HepG2 (cell line): ENCODE results near the gene CYB5R3.

Source experiments
- CHD2 ChIP-seq: IDR thresholded peaks from 2 replicates; pipeline ENCODE4 v1.6.1; 2011; ENCODE audit warnings: low read depth, low read length, improper control_type of control experiment
- FOXO4 ChIP-seq: sonication (generic); formaldehyde crosslinking; conservative IDR thresholded peaks from 2 replicates; pipeline ENCODE4 v1.8.1; 2023; ENCODE audit warnings: missing genetic modification reagents
- KIAA2018 ChIP-seq: sonication (generic); formaldehyde crosslinking; IDR thresholded peaks from 2 replicates; pipeline ENCODE4 v1.5.0; 2020; ENCODE audit warnings: mild to moderate bottlenecking, missing genetic modification reagents, borderline replicate concordance
- POLR2A ChIP-seq, 2 experiments: IDR thresholded peaks; 2 replicates each; pipeline ENCODE4 v1.6.1; 2011; ENCODE audit warnings: low read depth in 2 of 2, low read length in 2 of 2, mild to moderate bottlenecking in 1 of 2, moderate library complexity in 1 of 2; ENCODE audit not compliant: insufficient read depth in 1 of 2
- ZBTB40 ChIP-seq, 2 experiments: fragments of 450-650 bp in 1 of 2; sonication (generic) in 1 of 2; formaldehyde crosslinking in 1 of 2; IDR thresholded peaks; 2 replicates each; pipeline versions ENCODE4 v1.6.1 to v1.8.0; 2016 to 2022; ENCODE audit warnings: antibody characterized with exemption in 1 of 2, mild to moderate bottlenecking in 1 of 2, missing genetic modification reagents in 1 of 2
- ZNF317 ChIP-seq: sonication (generic); formaldehyde crosslinking; IDR thresholded peaks from 2 replicates; pipeline ENCODE4 v1.5.0; 2020; ENCODE audit warnings: mild to moderate bottlenecking, missing genetic modification reagents
- ZSCAN22 ChIP-seq: sonication (generic); formaldehyde crosslinking; IDR thresholded peaks from 2 replicates; pipeline ENCODE4 v1.4.0; 2020; ENCODE audit warnings: mild to moderate bottlenecking, missing genetic modification reagents

- TF ChIP-seq FOXO4 (CRISPR knock-in tag), result no peak
- no peak for TF ChIP-seq ZNF317
- TF ChIP-seq ZSCAN22 (CRISPR knock-in tag), result no peak
- no peak for TF ChIP-seq KIAA2018 (CRISPR knock-in tag)
- no peak for TF ChIP-seq CHD2
- no peak for TF ChIP-seq ZBTB40 (IDR thresholded peaks at IDR 0.05)
- TF ChIP-seq ZBTB40 (CRISPR knock-in tag; IDR thresholded peaks at IDR 0.05), result no peak
- TF ChIP-seq POLR2A (IDR thresholded peaks at IDR 0.05; ENCODE audit: insufficient read depth in 1 of 2, low read depth in 2 of 2, low read length in 2 of 2), result no peak
Measured at GRCh38 chr22:42630901-42631602, 18.1 kb downstream of the CYB5R3 start.
